Neural progenitor cell (in vitro differentiated cells): ENCODE results near the gene LIG4.

Experiments used
- CTCF ChIP-seq: fragments of 200-600 bp; sonication (generic); IDR thresholded peaks from 2 replicates; pipeline ENCODE4 v1.5.1; 2017; ENCODE audit warnings: antibody characterized with exemption, mild to moderate bottlenecking
- EZH2 ChIP-seq: fragments of 200-600 bp; sonication (generic); IDR thresholded peaks from 2 replicates; pipeline ENCODE4 v1.6.1; 2017; ENCODE audit warnings: antibody characterized with exemption, mild to moderate bottlenecking, moderate library complexity
- EZH2phosphoT487 ChIP-seq: fragments of 200-600 bp; sonication (generic); IDR thresholded peaks from 2 replicates; pipeline ENCODE4 v1.6.1; 2017; ENCODE audit warnings: antibody characterized with exemption

- no peak for TF ChIP-seq CTCF
- TF ChIP-seq EZH2 = no peak
- TF ChIP-seq EZH2phosphoT487 = no peak
Observed at GRCh38 chr13:108210551-108210950, 4.8 kb downstream of the LIG4 start.
